Adrenal gland (tissue), 5 donors: ENCODE measurements around the gene TM4SF5.
A peak's percentile ranks its signal among the peaks of the same experiment; 100 is the strongest.

Experiments
- POLR2A ChIP-seq, 2 donors: fragments of 450-650 bp; IDR thresholded peaks; one replicate each; pipeline ENCODE4 v1.6.1; 2017; ENCODE audit warnings: antibody characterized with exemption in 2 of 2, mild to moderate bottlenecking in 2 of 2, moderate library complexity in 1 of 2
- TF ChIP-seq, protein P1 (sequence below), 6 experiments: fragments of 450-650 bp in 4 of 6; fragments of 200-600 bp in 2 of 6; sonication (generic) in 1 of 6; IDR thresholded peaks; 1 replicate in 5 of 6; 2 replicates in 1 of 6; pipeline versions ENCODE4 v1.5.1 to v1.8.0; 2016 to 2021; ENCODE audit warnings: antibody characterized with exemption in 6 of 6, mild to moderate bottlenecking in 2 of 6, moderate library complexity in 1 of 6
- donor health status: DM: no; HTN: no; CAD: no.

GRCh38 chr17:4739122-4740024 is 32.3 kb upstream of the TM4SF5 start, which contains the start of the genes CXCL16 and ZMYND15:
- TF ChIP-seq, protein P1, sequence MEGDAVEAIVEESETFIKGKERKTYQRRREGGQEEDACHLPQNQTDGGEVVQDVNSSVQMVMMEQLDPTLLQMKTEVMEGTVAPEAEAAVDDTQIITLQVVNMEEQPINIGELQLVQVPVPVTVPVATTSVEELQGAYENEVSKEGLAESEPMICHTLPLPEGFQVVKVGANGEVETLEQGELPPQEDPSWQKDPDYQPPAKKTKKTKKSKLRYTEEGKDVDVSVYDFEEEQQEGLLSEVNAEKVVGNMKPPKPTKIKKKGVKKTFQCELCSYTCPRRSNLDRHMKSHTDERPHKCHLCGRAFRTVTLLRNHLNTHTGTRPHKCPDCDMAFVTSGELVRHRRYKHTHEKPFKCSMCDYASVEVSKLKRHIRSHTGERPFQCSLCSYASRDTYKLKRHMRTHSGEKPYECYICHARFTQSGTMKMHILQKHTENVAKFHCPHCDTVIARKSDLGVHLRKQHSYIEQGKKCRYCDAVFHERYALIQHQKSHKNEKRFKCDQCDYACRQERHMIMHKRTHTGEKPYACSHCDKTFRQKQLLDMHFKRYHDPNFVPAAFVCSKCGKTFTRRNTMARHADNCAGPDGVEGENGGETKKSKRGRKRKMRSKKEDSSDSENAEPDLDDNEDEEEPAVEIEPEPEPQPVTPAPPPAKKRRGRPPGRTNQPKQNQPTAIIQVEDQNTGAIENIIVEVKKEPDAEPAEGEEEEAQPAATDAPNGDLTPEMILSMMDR (IDR thresholded peaks at IDR 0.05), result no peak
- TF ChIP-seq POLR2A (IDR thresholded peaks at IDR 0.05), result peak in 1 of 2 donors; percentile 46
